Astrocyte of the cerebellum (primary cell): Measurements from ENCODE around the gene CCNDBP1.

ENCODE experiments used
- DNase-seq: peaks from one replicate; pipeline ENCODE4 v3.0.0-alpha.2; 2011; ENCODE audit warnings: low read depth
- H3K4me3 ChIP-seq: 2 replicates; pipeline ENCODE4 v1.5.1; 2011; ENCODE audit warnings: mild to moderate bottlenecking, low read depth, low read length, moderate library complexity
- CTCF ChIP-seq: IDR thresholded peaks from 2 replicates; pipeline ENCODE4 v1.5.1; 2012; ENCODE audit warnings: low read length, low read depth, moderate library complexity, mild to moderate bottlenecking; ENCODE audit errors: missing control alignments
- in situ Hi-C: cut with HindIII; loops from 2 replicates; pipeline ENCODE4 v1.10.0; 2017; ENCODE audit warnings: low sequenced_read_pairs

CCNDBP1 gene, protein sequence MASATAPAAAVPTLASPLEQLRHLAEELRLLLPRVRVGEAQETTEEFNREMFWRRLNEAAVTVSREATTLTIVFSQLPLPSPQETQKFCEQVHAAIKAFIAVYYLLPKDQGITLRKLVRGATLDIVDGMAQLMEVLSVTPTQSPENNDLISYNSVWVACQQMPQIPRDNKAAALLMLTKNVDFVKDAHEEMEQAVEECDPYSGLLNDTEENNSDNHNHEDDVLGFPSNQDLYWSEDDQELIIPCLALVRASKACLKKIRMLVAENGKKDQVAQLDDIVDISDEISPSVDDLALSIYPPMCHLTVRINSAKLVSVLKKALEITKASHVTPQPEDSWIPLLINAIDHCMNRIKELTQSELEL

DNA sequence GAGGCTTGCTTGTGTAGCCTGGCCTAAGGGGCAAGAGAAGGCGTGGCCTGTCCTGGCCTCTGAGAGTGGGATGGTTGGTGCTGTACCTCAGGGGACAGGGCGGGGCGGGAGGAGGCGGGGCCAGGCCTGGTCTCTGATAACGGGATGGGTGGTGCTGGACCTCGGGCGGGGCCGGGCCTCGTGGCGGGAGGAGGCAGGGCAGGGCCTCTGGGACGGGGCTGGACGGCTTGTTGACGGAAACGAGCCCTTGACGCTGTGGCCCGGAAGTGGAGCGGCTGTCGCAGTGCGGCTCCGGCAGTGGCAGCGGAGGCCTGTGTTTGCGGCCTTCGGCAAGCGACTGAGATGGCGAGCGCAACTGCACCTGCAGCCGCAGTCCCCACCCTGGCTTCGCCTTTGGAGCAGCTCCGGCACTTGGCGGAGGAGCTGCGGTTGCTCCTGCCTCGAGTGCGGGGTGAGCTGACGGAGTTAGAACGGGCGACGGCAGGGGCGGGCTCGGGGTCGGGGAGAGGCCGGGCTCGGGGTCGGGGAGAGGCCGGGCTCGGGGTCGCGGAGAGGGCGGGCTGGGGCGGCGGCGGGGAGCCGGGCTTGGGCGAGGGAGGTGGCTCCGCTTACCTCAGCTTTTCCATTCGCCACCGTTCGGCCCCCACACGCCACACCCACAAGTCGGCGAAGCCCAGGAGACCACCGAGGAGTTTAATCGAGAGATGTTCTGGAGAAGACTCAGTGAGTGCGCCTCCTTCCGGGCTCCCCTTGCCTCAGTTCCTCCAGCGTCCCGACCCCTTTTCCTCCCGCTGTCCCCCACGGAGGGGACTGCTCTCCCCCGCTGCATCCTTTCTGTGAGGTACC lies at the start of gene CCNDBP1:
Gene CCNDBP1, plus strand, starts transcription at position 247 of the 846 bp plus-strand sequence. Its CDS starts 96 bp downstream, at position 343.
- in situ Hi-C loops = no loop called here
- peak within 1 kb of the TSS; percentile 78 for H3K4me3 ChIP-seq
- DNase-seq = no peak
- peak; percentile 43 for TF ChIP-seq CTCF

GRCh38 chr15:43143203-43143941 lies 41.8 kb upstream of the CCNDBP1 start:
- in situ Hi-C loops = loop anchor here (5.0 kb wide), 1 partner anchor 49 kb away; no protein-coding TSS in a partner anchor
- no peak overlapping the region for H3K4me3 ChIP-seq
- no peak for TF ChIP-seq CTCF
- no peak for DNase-seq

- no peak for DNase-seq
- no peak for TF ChIP-seq CTCF
- in situ Hi-C loops = loop anchor here (5.0 kb wide), 1 partner anchor 48 kb away; no protein-coding TSS in a partner anchor
- H3K4me3 ChIP-seq = no peak overlapping the region
These were observed 40.7 kb upstream of the CCNDBP1 start for GRCh38 chr15:43144512-43144911.

- no peak for DNase-seq
- no peak overlapping the region for H3K4me3 ChIP-seq
- TF ChIP-seq CTCF = no peak
- in situ Hi-C loops = no loop called here
These were observed 39.0 kb upstream of the CCNDBP1 start for GRCh38 chr15:43146184-43146583.

DNA sequence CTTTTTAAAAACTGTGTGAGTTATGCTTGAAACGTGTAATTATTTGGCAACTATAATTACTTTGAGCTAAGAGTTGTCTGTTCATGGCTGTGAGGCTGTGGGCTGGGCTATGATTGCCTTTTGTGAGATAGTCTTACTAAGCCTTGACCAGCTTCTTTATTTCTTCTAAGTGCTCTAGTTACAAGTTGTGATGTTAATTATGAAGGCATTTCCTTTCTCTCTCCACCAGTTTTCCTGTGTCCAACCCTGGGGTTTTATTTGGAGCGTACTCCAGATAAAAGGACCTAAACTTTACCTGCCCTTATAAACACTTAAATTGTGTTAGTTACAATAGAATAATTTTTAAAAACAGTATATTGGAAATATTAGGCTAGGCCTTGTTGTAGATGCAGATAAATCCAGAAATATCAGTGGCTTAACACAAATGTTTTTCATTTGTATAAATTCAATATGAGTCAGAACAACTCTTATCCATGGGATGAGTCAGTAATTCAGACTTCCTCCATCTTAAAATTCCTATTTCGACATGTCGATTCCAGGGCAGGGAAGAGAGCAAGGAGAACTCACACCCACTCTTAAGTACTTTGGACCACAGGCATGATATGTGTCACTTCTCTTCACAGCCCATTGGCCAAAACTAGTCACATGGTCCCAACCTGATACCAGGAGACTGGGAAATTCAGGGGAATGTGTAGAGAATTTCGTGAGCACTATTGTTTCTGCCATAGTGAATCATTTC lies 34.8 kb upstream of the CCNDBP1 start:
- no peak overlapping the region for H3K4me3 ChIP-seq
- DNase-seq = no peak
- in situ Hi-C loops = no loop called here
- TF ChIP-seq CTCF = no peak
